Measurements from ENCODE around the gene MAOB. TPM values are rescaled to one million over a fixed set of nuclear protein-coding genes. Genes with fewer than 3 reads are reported as not detected.

Gene MAOB
- total RNA-seq: not detected in 2 replicates

GRCh38 chrX:43882294-43882681 lies at the start of gene MAOB:
MAOB (minus strand) TSS chrX:43882450; CDS start chrX:43882299, 151 bp downstream.

Other genes with a start within 250 kb of the MAOB start
- gene MAOA, start 226.2 kb downstream of the MAOB start, total RNA-seq: 17.2 and 53.7 TPM in 2 replicates
- 0.27 and 1.2 TPM in 2 replicates for gene NDP, start 90.9 kb upstream of the MAOB start, total RNA-seq